HG03439 (cell line): Measurements from ENCODE around the gene TBC1D2B.
"Not testable (repeated sequence)": the region's sequence is repeated elsewhere in the genome, so short reads cannot be mapped to it uniquely, and the experiment has no call there.

Source experiments
- ATAC-seq: cut with Tn5 transposase; IDR thresholded peaks from one replicate; pipeline ENCODE4 v1.9.1; 2021; ENCODE audit warnings: mild to moderate bottlenecking, moderate library complexity; ENCODE audit not compliant: unreplicated experiment

Gene TBC1D2B

GRCh38 chr15:78004919-78005634 lies 72.4 kb downstream of the TBC1D2B start:
- no peak for ATAC-seq

- no peak for ATAC-seq
Measured at GRCh38 chr15:78004222-78004727, 73.2 kb downstream of the TBC1D2B start.

GRCh38 chr15:78003539-78004008 lies 73.9 kb downstream of the TBC1D2B start:
- no peak for ATAC-seq

GRCh38 chr15:78002996-78003395 lies 74.5 kb downstream of the TBC1D2B start:
- no peak for ATAC-seq

- no peak for ATAC-seq
Measured at GRCh38 chr15:78001656-78002055, 75.9 kb downstream of the TBC1D2B start.

- no peak for ATAC-seq
Measured at GRCh38 chr15:78000927-78001249, 76.6 kb downstream of the TBC1D2B start.

GRCh38 chr15:78000091-78000926 lies 77.2 kb downstream of the TBC1D2B start:
- ATAC-seq: peak; percentile 65

GRCh38 chr15:77999486-77999885 lies 78.0 kb downstream of the TBC1D2B start:
- no peak for ATAC-seq

- ATAC-seq: no peak
Measured at GRCh38 chr15:77998592-77998991, 78.9 kb downstream of the TBC1D2B start.

GRCh38 chr15:77997761-77998554 lies 79.6 kb downstream of the TBC1D2B start:
- not testable (repeated sequence) for ATAC-seq

GRCh38 chr15:77997221-77997620 lies 80.3 kb downstream of the TBC1D2B start:
- not testable (repeated sequence) for ATAC-seq

- not testable (repeated sequence) for ATAC-seq
Measured at GRCh38 chr15:77996713-77997171, 80.8 kb downstream of the TBC1D2B start.

- ATAC-seq: not testable (repeated sequence)
Measured at GRCh38 chr15:77996226-77996625, 81.3 kb downstream of the TBC1D2B start.

- not testable (repeated sequence) for ATAC-seq
Measured at GRCh38 chr15:77995537-77995918, 82.0 kb downstream of the TBC1D2B start.

- ATAC-seq: not testable (repeated sequence)
Measured at GRCh38 chr15:77994893-77995536, 82.5 kb downstream of the TBC1D2B start.

- peak; percentile 55 for ATAC-seq
Measured at GRCh38 chr15:77993970-77994693, 83.4 kb downstream of the TBC1D2B start.

- ATAC-seq: no peak
Measured at GRCh38 chr15:77993374-77993911, 84.1 kb downstream of the TBC1D2B start.

GRCh38 chr15:77992356-77993222 lies 84.9 kb downstream of the TBC1D2B start:
- no peak for ATAC-seq
